Mammary epithelial cell (primary cell): ENCODE measurements around the gene SPATA2.

ENCODE experiments used
- CTCF ChIP-seq, 2 donors: IDR thresholded peaks in 1 of 2; conservative IDR thresholded peaks in 1 of 2; 2 replicates each; pipeline ENCODE4 v1.5.1; 2011 to 2012; ENCODE audit warnings: inconsistent platforms in 2 of 2, low read length in 2 of 2, mild to moderate bottlenecking in 2 of 2, control low read depth in 1 of 2, low read depth in 1 of 2; ENCODE audit not compliant: insufficient read depth in 1 of 2; ENCODE audit errors: extremely low read depth in 1 of 2
- EZH2 ChIP-seq: IDR thresholded peaks from 2 replicates; pipeline ENCODE4 v1.6.1; 2012; ENCODE audit warnings: low read length, inconsistent platforms, borderline replicate concordance

- TF ChIP-seq CTCF (conservative IDR thresholded peaks at IDR 0.05 in 1 of 2, IDR thresholded peaks at IDR 0.05 in 1 of 2; ENCODE audit: extremely low read depth in 1 of 2, insufficient read depth in 1 of 2, low read depth in 1 of 2, low read length in 2 of 2) = no peak
- no peak for TF ChIP-seq EZH2
Measured at GRCh38 chr20:49866051-49866450, 49.3 kb downstream of the SPATA2 start.
